Fibroblast of lung (primary cell): ENCODE measurements around the gene GLT6D1. TPM values are rescaled to one million over a fixed set of nuclear protein-coding genes. Genes with fewer than 3 reads are reported as not detected.

Source experiments
- DNase-seq, 2 donors: peaks; one replicate each; pipeline versions ENCODE4 v3.0.0 to v3.0.0-alpha.2; 2010; ENCODE audit warnings: low read depth in 2 of 2
- H2AFZ ChIP-seq: 2 replicates; pipeline ENCODE4 v1.5.1; 2012; ENCODE audit warnings: low read length, control low read depth, inconsistent platforms
- H3K27ac ChIP-seq: 2 replicates; pipeline ENCODE4 v1.5.1; 2011; ENCODE audit warnings: low read length, control low read depth; ENCODE audit not compliant: insufficient read depth
- H3K27me3 ChIP-seq: 2 replicates; pipeline ENCODE4 v1.5.1; 2011; ENCODE audit warnings: mild to moderate bottlenecking, low read length; ENCODE audit not compliant: control insufficient read depth, insufficient read depth
- H3K36me3 ChIP-seq: 2 replicates; pipeline ENCODE4 v1.5.1; 2011; ENCODE audit warnings: low read length; ENCODE audit not compliant: control insufficient read depth, insufficient read depth
- H3K4me1 ChIP-seq: 2 replicates; pipeline ENCODE4 v1.5.1; 2011; ENCODE audit warnings: low read length; ENCODE audit not compliant: control insufficient read depth, insufficient read depth; ENCODE audit errors: extremely low read depth
- H3K4me2 ChIP-seq: 2 replicates; pipeline ENCODE4 v1.5.1; 2011; ENCODE audit warnings: low read length, control low read depth; ENCODE audit not compliant: insufficient read depth; ENCODE audit errors: extremely low read depth
- H3K4me3 ChIP-seq, 4 experiments: fragments of 200-600 bp in 1 of 4; sonication (generic) in 1 of 4; replicated peaks in 1 of 4; 2 replicates each; pipeline ENCODE4 v1.5.1; 2011 to 2016; ENCODE audit warnings: low read length in 4 of 4, low read depth in 3 of 4, mild to moderate bottlenecking in 3 of 4, control low read depth in 2 of 4, inconsistent platforms in 1 of 4, mixed read lengths in 1 of 4; ENCODE audit not compliant: insufficient read depth in 1 of 4; ENCODE audit errors: control extremely low read depth in 1 of 4
- H3K79me2 ChIP-seq: 2 replicates; pipeline ENCODE4 v1.5.1; 2012; ENCODE audit warnings: mild to moderate bottlenecking, low read length, inconsistent platforms; ENCODE audit not compliant: control insufficient read depth, insufficient read depth
- H3K9ac ChIP-seq: 2 replicates; pipeline ENCODE4 v1.5.1; 2011; ENCODE audit warnings: mild to moderate bottlenecking, low read length, control low read depth; ENCODE audit not compliant: insufficient read depth
- H3K9me3 ChIP-seq: 2 replicates; pipeline ENCODE4 v1.5.1; 2012; ENCODE audit warnings: low read depth, low read length; ENCODE audit not compliant: control insufficient read depth, insufficient read depth
- H4K20me1 ChIP-seq: 2 replicates; pipeline ENCODE4 v1.5.1; 2011; ENCODE audit warnings: low read length; ENCODE audit not compliant: control insufficient read depth, insufficient read depth; ENCODE audit errors: extremely low read depth
- CTCF ChIP-seq, 2 donors: IDR thresholded peaks in 1 of 2; conservative IDR thresholded peaks in 1 of 2; 1 replicate in 1 of 2; 2 replicates in 1 of 2; pipeline ENCODE4 v1.5.1; 2011 to 2012; ENCODE audit warnings: low read length in 2 of 2, control low read depth in 1 of 2, inconsistent platforms in 1 of 2, low read depth in 1 of 2, mild to moderate bottlenecking in 1 of 2
- EZH2 ChIP-seq: IDR thresholded peaks from 2 replicates; pipeline ENCODE4 v1.5.1; 2012; ENCODE audit warnings: low read length, control low read depth, mild to moderate bottlenecking; ENCODE audit errors: missing control alignments
- polyA plus RNA-seq, 2 donors: library from polyadenylated mRNA; depleted of rRNA in 1 of 2; stranded (reverse) in 1 of 2; unstranded in 1 of 2; fragments of >200 nt; gene quantifications; 2 replicates each; pipeline ENCODE4 v1.2.1, GENCODE V29; 2011 to 2012; ENCODE audit warnings: missing spikeins in 1 of 2
- total RNA-seq: library from RNA; depleted of rRNA; stranded (reverse); fragments of >200 nt; gene quantifications from 2 replicates; pipeline ENCODE4 v1.2.1, GENCODE V29; 2014

GLT6D1 gene
- total and polyA plus RNA-seq, 2 donors (not counting 1 experiment from before 2014, with no cell fraction given) = not detected

DNA sequence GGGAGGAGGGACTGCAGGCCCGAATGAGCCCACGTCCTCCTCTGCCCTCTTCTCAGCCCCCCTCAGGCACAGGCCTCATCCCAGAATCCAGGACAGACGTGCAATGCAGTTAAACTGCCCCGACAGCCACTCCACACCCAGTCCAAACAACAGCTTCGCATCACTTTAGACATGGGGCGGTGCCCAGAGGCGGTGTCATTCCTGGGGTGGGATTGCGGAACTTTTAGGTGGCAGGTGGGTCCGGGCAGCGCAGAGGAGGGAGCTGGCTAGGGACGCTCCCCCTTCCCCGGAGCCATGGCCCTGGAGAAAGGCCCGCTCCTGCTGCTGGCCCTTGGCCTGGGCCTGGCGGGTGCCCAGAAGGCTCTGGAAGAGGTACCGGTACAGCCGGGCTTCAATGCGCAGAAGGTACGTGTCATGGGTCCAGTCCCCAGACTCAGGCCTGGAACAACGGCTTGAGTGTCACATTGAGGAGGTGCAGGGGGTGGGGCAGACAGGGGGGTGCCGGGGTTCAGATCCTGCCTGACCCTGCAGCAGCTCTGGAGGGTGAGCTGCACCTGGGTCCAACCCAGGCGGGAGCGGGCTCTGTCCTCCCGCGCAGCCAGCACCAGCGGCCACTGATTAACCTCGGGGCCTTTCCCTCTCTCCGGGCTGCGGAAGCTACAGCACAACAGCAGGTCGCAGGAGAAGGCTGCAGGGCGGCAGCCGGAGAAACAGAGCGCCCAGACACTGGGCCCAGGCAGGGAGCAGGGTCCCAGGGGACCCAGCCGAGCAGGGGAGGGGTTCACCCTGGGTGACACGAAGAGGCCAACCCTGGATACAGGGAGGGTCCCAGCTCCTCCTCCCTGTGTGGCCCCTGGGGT, 25.2 kb downstream of the GLT6D1 start:
- TF ChIP-seq EZH2 (no peak), CTCF (conservative IDR thresholded peaks at IDR 0.05 in 1 of 2, IDR thresholded peaks at IDR 0.05 in 1 of 2; ENCODE audit: low read depth in 1 of 2, low read length in 2 of 2) (no peak)
- no peaks in the 10 kb centered on the region for H3K79me2 ChIP-seq
- H3K4me2 ChIP-seq = no peak overlapping the region
- H3K4me3 ChIP-seq = no peak overlapping the region
- no peaks in the 10 kb centered on the region for H3K36me3 ChIP-seq
- no peaks in the 10 kb centered on the region for H3K9me3 ChIP-seq
- no peak for DNase-seq
- H2AFZ ChIP-seq = no peak overlapping the region
- no peaks in the 10 kb centered on the region for H3K27me3 ChIP-seq
- H3K9ac ChIP-seq = no peak overlapping the region
- H3K27ac ChIP-seq = no peak overlapping the region
- H4K20me1 ChIP-seq = no peaks in the 10 kb centered on the region
- H3K4me1 ChIP-seq = no peaks in the 10 kb centered on the region

- DNase-seq = no peak
- Histone ChIP-seq H3K9me3 (no peaks in the 10 kb centered on the region), H4K20me1 (no peaks in the 10 kb centered on the region), H3K4me3 (no peak overlapping the region), H3K36me3 (no peaks in the 10 kb centered on the region), H3K27me3 (no peaks in the 10 kb centered on the region), H3K27ac (no peak overlapping the region), H2AFZ (no peak overlapping the region), H3K4me1 (no peaks in the 10 kb centered on the region), H3K79me2 (no peaks in the 10 kb centered on the region), H3K4me2 (no peak overlapping the region), H3K9ac (no peak overlapping the region)
- TF ChIP-seq CTCF (conservative IDR thresholded peaks at IDR 0.05 in 1 of 2, IDR thresholded peaks at IDR 0.05 in 1 of 2; ENCODE audit: low read depth in 1 of 2, low read length in 2 of 2) = no peak
- no peak for TF ChIP-seq EZH2
Observed at GRCh38 chr9:135612981-135613910, 26.1 kb downstream of the GLT6D1 start.

- Histone ChIP-seq H3K27ac (no peak overlapping the region), H3K4me2 (no peak overlapping the region), H4K20me1 (no peaks in the 10 kb centered on the region), H3K9ac (no peak overlapping the region), H3K4me1 (no peaks in the 10 kb centered on the region), H2AFZ (no peak overlapping the region), H3K36me3 (no peaks in the 10 kb centered on the region), H3K4me3 (no peak overlapping the region), H3K27me3 (no peaks in the 10 kb centered on the region), H3K79me2 (no peaks in the 10 kb centered on the region), H3K9me3 (no peaks in the 10 kb centered on the region)
- DNase-seq = no peak
- no peak for TF ChIP-seq CTCF (conservative IDR thresholded peaks at IDR 0.05 in 1 of 2, IDR thresholded peaks at IDR 0.05 in 1 of 2; ENCODE audit: low read depth in 1 of 2, low read length in 2 of 2)
- TF ChIP-seq EZH2 = no peak
Observed at GRCh38 chr9:135612437-135612836, 26.9 kb downstream of the GLT6D1 start.
